ENCODE measurements around the gene DLG2.

The DLG2 gene

GRCh38 chr11:84503503-84503902, 1123.6 kb downstream of the DLG2 start:
- no peak overlapping the region for H3K4me3 ChIP-seq (ENCODE audit: low read length)
- no peak for DNase-seq (ENCODE audit: low read depth)
- TF ChIP-seq CTCF (IDR thresholded peaks at IDR 0.05; ENCODE audit: insufficient read depth, low read depth, low read length, missing control alignments), result no peak

GRCh38 chr11:84501750-84502149, 1125.4 kb downstream of the DLG2 start:
- no peak overlapping the region for H3K4me3 ChIP-seq (ENCODE audit: low read length)
- DNase-seq (ENCODE audit: low read depth), result no peak
- TF ChIP-seq CTCF (IDR thresholded peaks at IDR 0.05; ENCODE audit: insufficient read depth, low read depth, low read length, missing control alignments), result no peak

- no peak overlapping the region for H3K4me3 ChIP-seq (ENCODE audit: low read length)
- no peak for TF ChIP-seq CTCF (IDR thresholded peaks at IDR 0.05; ENCODE audit: insufficient read depth, low read depth, low read length, missing control alignments)
- no peak for DNase-seq (ENCODE audit: low read depth)
Measured at GRCh38 chr11:84497981-84498411, 1129.1 kb downstream of the DLG2 start.

GRCh38 chr11:84497181-84497580, 1130.0 kb downstream of the DLG2 start:
- H3K4me3 ChIP-seq (ENCODE audit: low read length), result no peak overlapping the region
- no peak for TF ChIP-seq CTCF (IDR thresholded peaks at IDR 0.05; ENCODE audit: insufficient read depth, low read depth, low read length, missing control alignments)
- DNase-seq (ENCODE audit: low read depth), result no peak

GRCh38 chr11:84496122-84496521, 1131.0 kb downstream of the DLG2 start:
- H3K4me3 ChIP-seq (ENCODE audit: low read length), result no peak overlapping the region
- no peak for DNase-seq (ENCODE audit: low read depth)
- TF ChIP-seq CTCF (IDR thresholded peaks at IDR 0.05; ENCODE audit: insufficient read depth, low read depth, low read length, missing control alignments), result no peak

GRCh38 chr11:84480131-84480530, 1147.0 kb downstream of the DLG2 start:
- no peak overlapping the region for H3K4me3 ChIP-seq (ENCODE audit: low read length)
- no peak for DNase-seq (ENCODE audit: low read depth)
- TF ChIP-seq CTCF (IDR thresholded peaks at IDR 0.05; ENCODE audit: insufficient read depth, low read depth, low read length, missing control alignments), result no peak

- no peak for DNase-seq (ENCODE audit: low read depth)
- no peak overlapping the region for H3K4me3 ChIP-seq (ENCODE audit: low read length)
- TF ChIP-seq CTCF (IDR thresholded peaks at IDR 0.05; ENCODE audit: insufficient read depth, low read depth, low read length, missing control alignments), result no peak
Measured at GRCh38 chr11:84476581-84476980, 1150.6 kb downstream of the DLG2 start.

Data from epithelial cell of esophagus (primary cell).